CD4-positive, alpha-beta T cell treated with Interleukin-6 for 4 hours (primary cell): ENCODE data around the gene NTN1.
"Not testable (repeated sequence)": the region's sequence is repeated elsewhere in the genome, so short reads cannot be mapped to it uniquely, and the experiment has no call there.

Experiments
- DNase-seq: peaks from one replicate; pipeline ENCODE4 v3.0.0-alpha.2; 2020; ENCODE audit warnings: mixed read lengths

Gene NTN1

DNA sequence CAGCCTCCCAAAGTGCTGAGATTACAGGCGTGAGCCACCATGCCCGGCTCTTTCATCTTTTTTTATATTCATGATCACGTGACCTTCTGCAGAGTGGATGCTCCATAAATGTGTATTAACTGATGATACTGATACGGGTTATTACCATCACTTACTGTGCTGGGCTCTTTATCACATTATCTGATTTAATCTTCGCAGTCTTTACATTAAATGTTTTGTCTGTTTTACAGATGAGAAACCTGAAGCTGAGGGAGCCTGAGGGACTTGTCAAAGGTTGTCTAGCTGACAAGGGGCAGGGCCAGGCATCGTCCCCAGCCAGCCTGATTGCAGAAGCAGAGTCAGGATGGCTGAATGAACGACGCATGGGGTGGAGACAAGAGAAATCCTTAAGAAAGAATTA, 104.4 kb downstream of the NTN1 start:
- DNase-seq = no peak

DNA sequence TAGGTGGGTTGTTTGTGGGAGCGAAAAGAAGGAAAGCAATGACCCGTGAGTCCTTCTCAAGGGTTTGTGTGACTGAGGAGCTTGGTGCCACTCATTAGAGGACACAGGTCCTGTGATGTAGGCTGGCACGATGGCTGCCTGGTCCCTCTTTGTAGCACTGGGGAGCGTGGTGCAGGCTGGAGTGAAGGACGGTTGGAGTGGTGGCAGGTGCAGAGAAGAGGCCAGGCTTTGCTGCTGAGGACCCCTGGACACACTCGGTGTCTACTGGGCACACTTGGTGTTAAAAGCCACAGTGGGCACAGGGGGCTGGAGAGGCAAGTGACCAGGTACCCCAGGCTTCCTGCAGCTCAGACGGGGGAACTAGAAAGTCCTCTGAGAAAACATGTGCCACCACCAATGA, 106.0 kb downstream of the NTN1 start:
- no peak for DNase-seq

DNA sequence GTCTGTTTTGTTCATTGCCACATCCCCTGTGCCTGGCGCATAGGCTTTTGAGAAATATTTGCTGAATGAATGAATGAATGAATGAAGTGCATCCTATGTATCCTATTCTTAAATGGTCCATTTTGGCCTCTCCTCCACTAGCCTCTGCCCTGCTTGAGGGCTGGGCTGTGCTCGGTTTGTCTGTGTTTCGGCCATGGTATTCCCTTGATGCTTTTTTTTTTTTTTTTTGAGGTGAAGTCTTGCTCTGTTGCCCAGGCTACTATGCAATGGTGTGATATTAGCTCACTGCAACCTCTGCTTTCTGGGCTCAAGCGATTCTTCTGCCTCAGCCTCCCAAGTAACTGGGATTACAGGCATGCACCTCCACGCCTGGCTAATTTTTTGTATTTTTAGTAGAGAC, 110.1 kb downstream of the NTN1 start:
- DNase-seq = no peak

DNA sequence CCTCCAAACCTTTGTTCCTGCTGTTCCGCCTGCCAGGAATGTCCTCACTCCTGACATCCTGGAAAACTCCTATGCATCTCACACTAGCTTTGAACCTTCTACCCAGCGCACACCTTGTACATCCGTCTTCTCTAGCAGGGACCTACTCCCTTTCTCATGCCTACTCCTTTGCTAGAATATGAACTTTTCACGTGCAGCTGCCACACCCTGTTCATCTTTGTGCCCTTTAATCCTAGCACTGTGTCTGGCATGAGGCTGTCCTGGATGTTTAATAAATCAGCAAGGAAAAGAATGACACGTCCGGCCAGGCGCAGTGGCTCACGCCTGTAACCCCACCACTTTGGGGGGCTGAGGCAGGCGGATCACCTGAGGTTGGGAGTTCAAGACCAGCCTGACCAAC, 111.0 kb downstream of the NTN1 start:
- DNase-seq = no peak

DNA sequence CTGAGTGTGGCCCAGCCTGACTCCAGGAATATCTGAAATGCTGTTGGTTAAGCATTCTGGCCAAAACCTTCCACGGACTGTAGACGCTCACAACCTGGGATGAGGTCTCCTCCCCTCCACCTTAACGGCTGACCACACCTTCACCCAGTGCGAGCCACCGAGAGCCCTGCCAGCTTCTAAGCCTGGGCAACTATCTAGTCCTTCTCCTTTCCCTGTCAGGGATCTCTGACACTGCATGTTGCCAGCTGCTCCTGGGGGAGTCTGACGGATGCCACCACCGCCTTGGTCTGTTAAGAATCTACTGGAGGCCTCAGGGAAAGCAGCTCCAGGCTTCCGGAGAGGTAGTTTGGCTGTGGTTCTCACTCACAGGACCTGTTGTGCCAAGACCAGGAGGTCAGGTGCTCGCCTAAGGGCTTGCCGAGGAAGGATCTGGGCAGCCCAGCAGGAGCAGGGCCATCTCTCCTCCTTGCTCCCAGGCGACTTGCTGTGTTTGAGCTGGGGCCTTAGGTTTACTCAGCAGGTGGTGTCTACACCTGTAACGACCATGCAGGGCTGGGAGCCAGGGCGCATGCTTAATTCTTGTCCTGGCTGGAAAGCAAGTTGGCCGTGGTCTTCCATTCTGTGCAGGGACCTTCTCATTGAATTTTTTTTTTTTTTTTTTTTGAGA, 111.8 kb downstream of the NTN1 start:
- no peak for DNase-seq

DNA sequence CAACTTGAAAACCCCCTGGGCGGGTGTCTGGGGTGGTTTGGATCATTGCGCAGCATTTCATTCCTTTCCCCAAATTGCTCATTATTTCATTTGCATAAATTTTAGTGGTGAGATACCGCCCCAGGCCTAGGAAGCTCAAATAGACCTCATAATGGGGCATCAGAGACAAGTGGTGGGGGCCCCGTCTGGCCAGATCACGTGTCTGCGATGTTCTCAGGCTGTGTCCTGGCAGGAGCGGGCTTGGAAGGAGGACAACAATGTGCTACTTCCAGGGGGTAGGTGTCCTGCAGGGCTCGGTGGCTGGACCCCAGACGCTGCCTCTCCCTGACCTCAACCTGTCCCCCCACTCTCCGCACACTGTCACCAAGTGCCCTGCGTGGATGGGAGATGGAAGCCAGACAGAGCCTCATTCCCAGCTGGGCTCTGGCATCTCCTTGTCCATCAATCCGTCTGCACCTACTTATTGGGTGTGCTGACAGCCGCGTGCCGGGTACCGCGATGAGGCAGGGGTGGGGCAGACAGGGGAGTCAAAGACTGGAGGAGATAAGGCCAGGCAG, 116.9 kb downstream of the NTN1 start:
- DNase-seq = no peak

DNA sequence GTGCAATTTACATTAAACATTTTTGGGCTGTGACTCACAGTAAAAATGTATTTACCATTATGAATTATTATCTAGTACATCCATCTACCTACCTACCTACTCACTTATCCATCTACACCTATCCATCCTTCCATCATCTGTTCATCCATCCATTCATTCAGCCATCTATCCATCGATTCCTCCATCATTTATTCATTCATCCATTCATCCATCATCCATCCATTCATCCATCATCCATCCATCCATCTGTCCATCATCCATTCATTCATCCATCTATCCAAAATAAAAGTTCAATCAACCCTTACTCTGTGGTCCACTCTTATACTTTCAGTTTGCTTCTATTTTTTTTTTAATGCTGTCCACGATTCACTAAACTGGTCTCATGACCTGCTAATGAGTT, 118.4 kb downstream of the NTN1 start:
- no peak for DNase-seq

DNA sequence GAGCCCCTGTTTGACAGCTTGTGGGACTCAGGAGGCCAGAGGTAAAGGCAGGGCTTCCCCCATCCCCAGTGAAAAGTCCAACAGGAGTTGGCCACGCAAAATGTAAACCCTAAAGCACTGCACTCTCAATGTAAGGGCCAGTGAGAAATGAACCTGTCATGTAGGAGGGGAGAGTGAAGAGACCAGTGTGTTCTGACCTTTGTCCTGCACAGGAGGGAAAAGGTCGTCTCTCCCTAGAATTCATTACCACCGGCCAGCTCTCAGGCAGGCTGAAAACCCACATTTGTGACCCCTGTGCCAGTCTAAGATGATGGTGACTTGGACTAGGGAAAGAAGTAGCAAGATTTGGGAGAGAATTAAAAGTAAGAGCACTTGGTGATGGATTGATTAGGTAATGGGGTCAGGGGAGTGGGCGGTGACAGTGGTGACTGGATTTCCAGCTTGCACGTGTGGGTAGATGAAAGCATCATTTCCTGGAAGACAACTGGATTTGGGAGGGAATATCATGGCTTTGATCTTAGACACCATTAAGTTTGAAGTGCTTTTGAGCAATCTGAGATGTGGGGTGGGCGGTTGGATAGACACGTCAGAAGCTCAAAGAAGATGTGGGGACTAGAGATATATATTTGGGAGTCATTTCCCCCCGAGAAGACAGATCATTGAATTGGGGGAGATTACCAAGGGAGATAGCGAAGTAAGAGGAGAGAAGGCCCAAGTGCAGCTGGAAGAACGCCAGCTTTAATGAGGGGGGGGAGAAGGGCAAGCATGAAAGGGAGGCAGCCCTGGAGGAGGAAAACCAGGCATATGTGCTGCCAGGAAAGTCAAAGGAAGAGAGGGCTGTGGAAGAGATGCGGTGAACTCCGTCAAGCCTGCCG, 119.5 kb downstream of the NTN1 start:
- DNase-seq = no peak

DNA sequence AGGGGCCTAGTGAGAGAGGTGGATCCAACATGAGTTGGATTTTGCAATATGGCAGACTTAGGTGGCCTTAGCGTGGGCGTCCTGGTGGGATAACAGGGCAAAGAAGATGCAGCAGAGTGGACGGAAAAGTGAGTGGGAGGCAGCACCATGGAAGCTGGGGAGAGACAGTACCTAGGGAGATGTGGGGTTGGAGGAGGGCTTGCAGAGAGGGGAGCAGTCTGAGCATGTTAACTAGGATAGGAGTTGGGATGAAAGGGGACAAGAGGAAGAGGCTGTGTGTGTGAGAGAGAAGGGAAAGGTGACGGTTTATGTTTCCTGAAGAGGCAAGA, 120.1 kb downstream of the NTN1 start:
- no peak for DNase-seq

DNA sequence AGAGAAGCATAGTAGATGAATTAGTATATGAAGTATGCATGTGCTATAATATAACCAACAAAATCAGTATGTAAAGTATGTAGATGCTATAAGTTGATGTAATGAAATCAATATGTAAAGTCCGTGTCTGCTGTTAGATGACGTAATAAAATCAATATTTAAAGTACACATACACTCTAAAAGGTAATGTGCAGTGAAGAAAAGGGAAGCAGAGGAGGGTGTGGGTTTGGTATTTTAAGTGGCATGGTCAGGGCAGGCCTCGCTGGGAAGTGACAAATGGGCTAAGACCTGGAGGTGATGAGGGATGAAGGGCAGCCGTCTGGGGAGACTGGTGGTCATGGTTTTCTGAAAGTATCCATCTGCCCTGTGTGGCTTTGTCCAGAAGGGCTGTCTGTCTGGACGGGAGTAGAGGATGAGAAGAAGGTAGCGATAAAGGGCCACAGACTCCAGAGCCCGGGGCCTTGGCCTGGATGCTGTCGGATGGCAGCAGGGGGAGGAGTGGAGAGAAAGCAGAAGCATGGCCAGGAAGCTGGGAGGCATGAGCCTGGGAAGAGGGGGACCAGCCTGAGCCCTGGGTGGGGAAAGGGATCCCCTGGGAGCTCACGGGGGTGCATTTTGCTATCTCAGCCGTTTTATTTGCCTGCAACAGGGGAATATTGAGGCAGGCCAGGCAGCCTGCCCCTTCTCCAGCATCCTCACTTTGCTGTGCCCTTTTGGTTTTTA, 121.6 kb downstream of the NTN1 start:
- DNase-seq = no peak

DNA sequence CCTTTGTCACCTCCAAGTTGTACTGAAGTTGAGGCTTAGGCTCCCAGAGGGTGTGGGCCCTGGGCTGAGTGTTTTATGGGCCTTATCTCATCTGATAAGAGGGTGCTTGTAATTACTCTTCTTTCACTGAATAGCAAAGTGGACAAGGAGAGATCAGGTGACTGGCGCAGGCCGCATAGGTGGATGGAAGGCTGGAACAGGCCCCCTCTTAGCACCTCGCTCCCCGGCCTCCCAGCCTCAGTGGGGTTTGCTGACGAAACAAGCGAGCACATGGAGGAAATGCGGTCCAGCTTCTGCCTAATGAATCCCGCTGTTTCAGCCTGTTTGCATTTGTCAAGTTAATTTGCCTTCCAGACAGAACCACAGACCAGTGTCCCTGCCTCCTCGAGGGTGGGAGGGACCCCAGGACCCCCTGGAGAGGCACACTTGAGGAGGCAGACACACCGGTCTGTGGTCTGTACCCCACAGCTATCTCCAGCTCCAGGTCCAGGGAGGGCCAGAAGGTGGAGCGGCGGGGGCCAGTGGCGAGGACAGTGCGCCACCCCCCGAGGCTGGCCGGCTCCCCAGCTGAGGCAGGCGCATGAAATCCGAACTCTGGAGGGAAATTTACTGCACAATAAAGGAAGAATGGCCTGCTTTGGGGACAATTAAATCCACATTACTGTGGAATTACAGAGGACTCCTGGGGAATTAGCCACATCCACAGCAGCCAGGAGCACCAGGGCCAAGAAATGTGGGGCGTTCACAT, 123.4 kb downstream of the NTN1 start:
- DNase-seq = no peak

DNA sequence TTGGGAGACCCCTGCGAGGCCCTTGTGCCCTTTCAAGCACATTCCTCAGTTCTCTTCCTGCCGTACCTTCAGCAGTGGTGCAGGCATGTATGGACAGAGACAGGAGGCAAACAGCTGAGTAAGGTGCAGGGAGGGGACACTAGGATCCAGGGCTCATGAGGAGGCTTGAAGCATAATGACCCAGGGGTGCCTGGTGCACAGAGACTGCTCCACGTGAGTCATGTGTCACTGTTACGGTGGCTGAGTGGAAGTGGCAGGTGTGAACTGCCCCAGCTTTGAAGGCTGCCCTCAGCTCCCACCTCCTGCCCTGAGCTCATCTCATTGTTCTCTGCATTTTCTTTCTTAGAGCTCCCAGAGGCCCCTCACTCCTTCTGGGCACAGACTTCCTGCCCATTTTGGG, 124.8 kb downstream of the NTN1 start:
- no peak for DNase-seq

DNA sequence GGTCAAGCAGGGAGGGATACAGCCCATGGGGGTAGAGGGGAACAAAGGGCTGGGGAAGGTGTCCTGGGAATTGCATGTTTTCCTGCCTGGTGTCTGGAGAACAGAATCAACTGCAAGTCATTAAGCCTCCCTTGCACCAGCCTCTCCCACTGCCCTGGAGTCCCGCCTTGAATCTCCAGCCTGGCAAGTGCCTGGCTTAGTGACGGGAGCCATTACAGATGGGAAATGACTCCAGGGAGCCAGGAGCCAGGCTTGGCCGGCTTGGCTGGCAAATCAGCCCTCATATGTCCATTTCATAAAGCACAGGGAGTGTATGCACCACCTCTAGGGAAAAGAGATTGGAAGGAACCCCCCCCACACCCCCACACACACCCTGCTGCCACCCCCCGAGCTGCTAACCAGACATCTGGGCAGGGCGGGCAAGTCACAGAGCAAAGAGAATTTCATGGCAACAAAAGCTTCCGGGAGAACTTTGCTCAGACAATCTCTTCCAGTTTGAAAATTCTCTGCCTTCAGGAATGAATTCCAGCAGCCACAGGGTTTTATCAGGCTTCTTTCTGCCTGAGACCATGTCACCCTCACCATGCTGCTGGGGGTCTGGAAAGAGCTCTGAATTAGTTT, 127.7 kb downstream of the NTN1 start:
- no peak for DNase-seq

DNA sequence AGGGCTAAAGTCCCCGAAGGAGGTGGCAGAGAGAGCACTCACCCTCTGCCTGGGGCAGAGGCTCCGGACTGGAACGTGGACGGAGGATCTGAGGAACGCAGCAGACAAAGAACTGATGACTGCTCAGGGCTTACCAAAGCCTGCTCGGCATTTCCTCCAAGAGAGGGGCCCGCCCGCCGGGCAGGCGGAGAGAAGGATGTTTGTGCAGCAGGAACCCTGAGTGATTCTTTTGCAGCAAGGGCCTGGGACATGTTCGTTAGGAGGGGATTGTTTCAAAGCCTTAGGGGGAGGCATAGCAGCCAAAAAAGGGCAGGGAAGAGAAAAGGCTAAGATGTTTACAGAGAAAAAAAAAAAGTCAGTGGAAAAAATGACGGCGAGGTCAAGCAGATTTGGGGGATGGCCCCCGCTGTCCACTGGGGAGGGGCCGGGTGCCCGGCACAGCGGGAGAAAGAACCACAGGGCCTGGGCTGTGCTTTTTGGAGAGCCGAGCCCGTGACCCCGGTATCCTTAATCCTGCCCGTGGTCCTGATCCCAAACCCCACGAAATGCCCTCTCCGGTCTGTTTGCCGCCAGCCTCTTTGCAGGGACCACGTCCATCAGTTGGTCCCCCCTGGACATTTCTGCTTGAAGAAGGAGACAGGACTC, 129.3 kb downstream of the NTN1 start:
- DNase-seq = no peak

DNA sequence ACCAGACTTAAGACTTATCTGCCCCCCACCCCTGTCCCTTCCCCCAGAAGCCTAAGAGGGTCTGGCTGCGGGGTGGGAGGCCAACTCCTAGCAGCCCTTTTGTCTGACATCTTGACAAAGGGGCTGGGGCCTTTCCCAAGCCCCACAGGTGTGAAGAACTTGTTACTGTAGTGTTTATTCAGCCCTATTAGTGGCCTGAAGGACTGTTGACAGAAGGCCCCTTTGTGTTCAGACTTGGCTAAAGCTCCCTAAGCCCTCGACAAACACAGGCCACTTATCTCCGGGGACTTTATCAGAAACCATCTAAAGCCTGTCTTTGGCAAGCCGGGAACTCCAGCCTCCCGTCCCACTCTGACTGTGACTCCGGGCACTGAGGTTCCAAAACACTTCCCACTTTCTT, 129.8 kb downstream of the NTN1 start:
- no peak for DNase-seq

DNA sequence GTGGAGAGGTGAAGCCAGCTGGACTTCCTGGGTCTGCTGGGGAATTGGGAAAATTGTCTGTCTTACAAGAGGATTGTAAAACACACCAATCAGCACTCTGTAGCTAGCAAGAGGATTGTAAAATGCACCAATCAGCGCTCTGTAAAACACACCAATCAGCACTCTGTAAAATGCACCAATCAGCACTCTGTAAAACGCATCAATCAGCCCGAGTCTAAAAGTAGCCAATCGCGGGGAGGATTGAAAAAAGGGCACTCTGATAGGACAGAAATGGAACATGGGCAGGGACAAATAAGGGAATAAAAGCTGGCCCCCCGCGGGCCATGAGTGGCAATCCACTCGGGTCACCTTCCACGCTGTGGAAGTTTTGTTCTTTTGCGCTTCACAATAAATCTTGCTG, 130.4 kb downstream of the NTN1 start:
- not testable (repeated sequence) for DNase-seq

DNA sequence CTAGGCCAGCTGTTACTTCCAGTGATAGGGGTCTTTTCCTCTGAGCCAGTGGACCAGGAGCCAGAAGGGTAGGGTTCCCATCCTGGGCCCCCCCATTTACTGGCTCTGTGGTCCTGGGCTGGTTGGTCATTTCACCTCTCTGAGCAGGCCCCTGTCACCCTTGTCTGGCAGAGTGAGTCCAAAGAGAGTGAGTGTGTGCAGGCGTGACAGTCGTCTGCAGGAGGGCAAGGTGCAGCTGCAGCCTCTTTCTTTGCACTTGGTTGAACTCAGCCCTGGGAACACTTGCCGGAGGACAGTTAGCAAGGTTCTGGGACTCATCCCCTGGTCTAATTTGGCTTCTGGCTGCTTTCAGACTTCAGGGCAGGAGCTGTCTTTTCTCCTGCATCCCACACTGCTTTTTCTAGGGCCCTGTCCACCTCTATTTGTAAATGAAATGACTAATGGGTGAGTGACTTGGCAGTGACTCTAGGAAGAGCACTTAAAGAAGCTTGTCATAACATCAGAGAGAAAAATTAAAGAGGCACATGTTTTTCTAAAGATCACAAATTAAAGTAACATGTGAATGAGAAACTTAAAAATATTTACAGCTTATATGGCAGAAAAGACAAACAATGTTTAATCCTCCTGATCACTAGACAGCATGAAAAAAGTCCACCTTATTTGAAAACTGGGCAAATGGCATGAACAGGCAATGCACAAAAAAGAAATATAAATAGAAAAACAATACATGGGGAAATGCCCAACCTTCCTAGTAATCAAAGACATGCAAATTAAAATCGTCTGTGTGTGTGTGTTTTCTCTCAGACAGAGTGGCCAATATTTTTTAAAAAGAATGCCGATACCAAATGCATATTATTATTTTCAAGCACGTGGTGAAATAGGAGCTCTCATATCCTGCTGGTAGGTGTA, 137.5 kb downstream of the NTN1 start:
- DNase-seq = no peak

DNA sequence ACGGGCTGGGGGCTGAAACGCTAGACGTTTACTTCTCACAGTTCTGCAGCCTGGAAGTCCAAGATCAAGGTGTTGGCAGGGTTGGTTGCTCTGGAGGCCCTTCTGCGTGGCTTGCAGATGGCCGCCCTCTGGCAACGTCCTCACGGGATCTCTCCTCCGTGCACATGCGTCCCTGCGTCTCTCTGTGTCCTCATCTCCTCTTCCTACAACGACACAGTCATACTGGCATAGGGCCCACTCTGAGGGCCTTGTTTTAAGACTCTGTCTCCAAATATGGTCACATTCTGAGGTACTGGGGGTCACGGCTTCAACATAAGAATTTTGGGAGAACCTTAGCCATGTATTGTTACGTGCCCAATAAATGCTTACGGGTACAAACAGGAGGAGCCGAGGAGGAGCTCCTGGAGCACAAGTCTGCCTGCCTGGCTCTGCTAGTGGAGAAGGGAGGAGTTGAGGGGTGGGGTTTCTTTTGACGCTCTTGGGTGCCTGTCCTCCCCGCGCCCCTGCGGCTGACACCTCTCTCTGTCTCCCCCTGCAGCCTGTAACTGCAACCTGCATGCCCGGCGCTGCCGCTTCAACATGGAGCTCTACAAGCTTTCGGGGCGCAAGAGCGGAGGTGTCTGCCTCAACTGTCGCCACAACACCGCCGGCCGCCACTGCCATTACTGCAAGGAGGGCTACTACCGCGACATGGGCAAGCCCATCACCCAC, 141.1 kb downstream of the NTN1 start:
- DNase-seq = no peak

DNA sequence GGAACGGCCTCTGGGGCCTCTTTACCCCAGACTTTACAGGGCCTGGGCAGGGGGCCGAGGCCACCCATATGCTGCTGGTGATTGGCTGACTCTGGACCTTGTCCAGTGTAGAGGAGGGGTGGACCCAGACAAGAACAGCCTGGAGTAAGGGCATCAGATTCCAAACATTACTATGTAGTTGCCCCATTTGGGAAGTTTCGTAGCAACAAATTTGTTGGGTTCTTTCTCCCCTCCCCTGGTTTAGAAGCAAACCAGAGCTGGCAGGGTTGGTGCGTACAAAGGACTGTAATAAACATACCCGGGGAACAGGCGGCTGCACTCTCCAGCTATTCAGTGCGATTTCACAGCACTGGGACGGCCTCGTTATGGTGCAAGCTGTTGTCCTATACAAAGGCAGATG, 145.5 kb downstream of the NTN1 start:
- no peak for DNase-seq

DNA sequence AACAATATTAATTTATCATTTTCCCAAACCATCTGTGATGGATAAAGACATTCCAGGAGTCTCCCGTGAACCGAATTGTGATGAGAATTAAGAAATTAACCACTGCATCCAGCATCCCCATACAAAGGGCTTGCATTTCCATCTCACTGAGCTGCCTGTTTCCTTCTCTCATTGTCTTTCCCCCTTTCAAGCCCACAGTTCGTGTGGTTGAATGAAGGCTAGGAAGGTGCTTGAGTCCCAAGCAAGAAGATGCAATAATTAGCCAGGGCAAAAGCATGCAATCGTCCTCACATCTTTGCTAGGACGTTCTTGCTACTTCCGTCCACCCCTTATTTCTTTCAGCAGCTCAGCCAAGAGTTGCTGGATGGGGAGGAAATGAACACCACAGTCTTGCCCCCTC, 146.1 kb downstream of the NTN1 start:
- no peak for DNase-seq
